Upper lobe of right lung (tissue), 1 donor: ENCODE measurements around the gene TTC1. TPM values are rescaled to one million over a fixed set of nuclear protein-coding genes. Genes with fewer than 3 reads are reported as not detected.

Source experiments
- ATAC-seq: fragments of 200-7000 bp; cut with Tn5 transposase; one replicate; pipeline ENCODE4 v1.9.1; 2020; ENCODE audit warnings: mild to moderate bottlenecking, moderate library complexity
- DNase-seq: peaks from one replicate; pipeline ENCODE4 v3.0.0-alpha.2; 2020
- H3K27ac ChIP-seq: fragments of 200-600 bp; one replicate; pipeline ENCODE4 v1.8.0; 2022
- H3K27me3 ChIP-seq: fragments of 200-600 bp; one replicate; pipeline ENCODE4 v1.8.0; 2022; ENCODE audit warnings: mild to moderate bottlenecking
- H3K36me3 ChIP-seq: fragments of 200-600 bp; one replicate; pipeline ENCODE4 v1.8.0; 2022
- H3K4me1 ChIP-seq: fragments of 200-600 bp; one replicate; pipeline ENCODE4 v1.8.0; 2022
- H3K4me3 ChIP-seq: fragments of 200-600 bp; one replicate; pipeline ENCODE4 v1.8.0; 2022; ENCODE audit warnings: mild to moderate bottlenecking
- H3K9me3 ChIP-seq: fragments of 200-600 bp; one replicate; pipeline ENCODE4 v1.8.0; 2022
- intact Hi-C: fragments of 100-400 bp; cut with DNase I; formaldehyde crosslinking; loops from one replicate; pipeline ENCODE4 v1.11.0; 2022
- total RNA-seq: library from RNA; stranded (reverse); fragmentation: NEBNext Ultra II Directional; extraction: Animal tissue kit (Norgen Biotek cat#: 25700); gene quantifications from one replicate; pipeline ENCODE4 v1.2.1, GENCODE V29; 2021
- TF ChIP-seq, protein P1 (sequence below): fragments of 200-600 bp; IDR thresholded peaks from one replicate; pipeline ENCODE4 v1.8.0; 2022; ENCODE audit warnings: antibody characterized with exemption
- donor health status: DM: no; HTN: yes; CAD: no; lungs with severe emphysema.

TTC1 gene
- total RNA-seq, 1 donor from 2014 or later, result 39.6 TPM

DNA sequence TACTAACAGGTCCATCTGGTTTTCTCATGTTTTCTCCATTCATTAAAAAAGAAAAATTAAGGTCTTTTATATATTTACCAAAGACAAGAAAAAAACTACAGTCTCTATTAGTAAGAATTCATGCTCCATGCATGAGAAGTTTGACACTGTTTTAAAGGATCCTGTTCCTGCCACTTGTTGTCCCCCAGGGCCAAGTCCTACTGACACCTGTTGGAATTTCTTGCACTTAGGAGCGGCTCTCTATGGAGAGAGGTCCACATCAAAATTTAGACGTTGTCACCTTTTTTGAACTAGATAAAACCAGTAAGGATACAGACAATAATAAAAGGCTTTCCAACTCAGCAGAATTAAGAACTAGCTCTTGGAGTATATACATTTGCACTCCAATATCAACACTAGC, 68.1 kb downstream of the TTC1 start:
- intact Hi-C loops, result no loop called here
- no peak overlapping the region for H3K4me3 ChIP-seq
- no peaks in the 10 kb centered on the region for H3K27me3 ChIP-seq
- ATAC-seq, result no peak
- H3K4me1 ChIP-seq, result peaks cover 2% of the 10 kb centered on the region
- no peak for DNase-seq
- TF ChIP-seq, protein P1, sequence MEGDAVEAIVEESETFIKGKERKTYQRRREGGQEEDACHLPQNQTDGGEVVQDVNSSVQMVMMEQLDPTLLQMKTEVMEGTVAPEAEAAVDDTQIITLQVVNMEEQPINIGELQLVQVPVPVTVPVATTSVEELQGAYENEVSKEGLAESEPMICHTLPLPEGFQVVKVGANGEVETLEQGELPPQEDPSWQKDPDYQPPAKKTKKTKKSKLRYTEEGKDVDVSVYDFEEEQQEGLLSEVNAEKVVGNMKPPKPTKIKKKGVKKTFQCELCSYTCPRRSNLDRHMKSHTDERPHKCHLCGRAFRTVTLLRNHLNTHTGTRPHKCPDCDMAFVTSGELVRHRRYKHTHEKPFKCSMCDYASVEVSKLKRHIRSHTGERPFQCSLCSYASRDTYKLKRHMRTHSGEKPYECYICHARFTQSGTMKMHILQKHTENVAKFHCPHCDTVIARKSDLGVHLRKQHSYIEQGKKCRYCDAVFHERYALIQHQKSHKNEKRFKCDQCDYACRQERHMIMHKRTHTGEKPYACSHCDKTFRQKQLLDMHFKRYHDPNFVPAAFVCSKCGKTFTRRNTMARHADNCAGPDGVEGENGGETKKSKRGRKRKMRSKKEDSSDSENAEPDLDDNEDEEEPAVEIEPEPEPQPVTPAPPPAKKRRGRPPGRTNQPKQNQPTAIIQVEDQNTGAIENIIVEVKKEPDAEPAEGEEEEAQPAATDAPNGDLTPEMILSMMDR, result no peak
- peaks cover 15% of the 10 kb centered on the region for H3K36me3 ChIP-seq
- H3K9me3 ChIP-seq, result no peaks in the 10 kb centered on the region
- no peak overlapping the region for H3K27ac ChIP-seq

DNA sequence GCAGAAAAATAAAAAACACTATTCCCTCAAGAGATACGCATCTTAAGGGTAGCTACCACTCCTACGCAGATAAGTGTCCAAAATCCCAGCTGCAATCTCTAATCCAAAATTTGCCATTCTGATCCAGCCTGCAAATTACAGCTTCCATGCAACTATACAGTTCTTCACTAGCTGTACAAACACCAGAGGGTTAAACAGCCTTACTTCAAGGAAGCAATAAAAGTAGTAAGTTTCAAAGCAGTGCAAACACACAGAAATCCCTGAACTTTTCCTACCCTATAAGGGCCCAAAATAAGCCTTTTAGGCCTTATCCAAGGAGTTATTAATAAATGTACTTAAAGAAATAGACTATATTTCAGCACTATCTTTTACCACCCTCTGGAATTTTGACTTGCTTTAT, 70.8 kb downstream of the TTC1 start:
- no peak for DNase-seq
- no peak for ATAC-seq
- Histone ChIP-seq H3K27ac (no peak overlapping the region), H3K36me3 (peaks cover 15% of the 10 kb centered on the region), H3K27me3 (no peaks in the 10 kb centered on the region), H3K9me3 (no peaks in the 10 kb centered on the region), H3K4me3 (no peak overlapping the region), H3K4me1 (peaks cover 4% of the 10 kb centered on the region)
- intact Hi-C loops, result no loop called here
- TF ChIP-seq, protein P1, result no peak

DNA sequence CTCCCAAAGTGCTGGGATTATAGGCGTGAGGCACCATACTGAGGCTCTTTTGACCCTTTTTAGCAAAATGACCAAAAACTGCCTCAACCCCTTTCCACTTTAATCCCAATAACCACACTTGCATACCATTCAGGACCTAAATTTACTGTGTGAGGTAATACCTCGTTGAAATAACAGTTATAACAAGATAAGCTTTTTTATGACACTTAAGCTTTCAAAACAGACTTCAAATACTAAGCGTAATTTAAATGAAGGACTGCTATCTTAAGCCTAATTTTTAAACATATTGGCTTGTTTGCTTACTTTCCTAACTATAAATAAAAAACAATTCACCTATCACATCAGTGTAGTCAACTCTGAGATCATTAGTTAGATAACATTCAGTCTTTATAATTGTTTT, 72.6 kb downstream of the TTC1 start:
- H3K27me3 ChIP-seq, result no peaks in the 10 kb centered on the region
- intact Hi-C loops, result no loop called here
- H3K27ac ChIP-seq, result no peak overlapping the region
- H3K9me3 ChIP-seq, result no peaks in the 10 kb centered on the region
- H3K4me3 ChIP-seq, result no peak overlapping the region
- H3K4me1 ChIP-seq, result peaks cover 4% of the 10 kb centered on the region
- TF ChIP-seq, protein P1, result no peak
- ATAC-seq, result no peak
- no peak for DNase-seq
- H3K36me3 ChIP-seq, result peaks cover 15% of the 10 kb centered on the region

GRCh38 chr5:160082614-160083500, 73.9 kb downstream of the TTC1 start:
- no peak overlapping the region for H3K4me3 ChIP-seq
- H3K9me3 ChIP-seq, result no peaks in the 10 kb centered on the region
- intact Hi-C loops, result no loop called here
- peaks cover 4% of the 10 kb centered on the region for H3K4me1 ChIP-seq
- TF ChIP-seq, protein P1, result no peak
- H3K27me3 ChIP-seq, result no peaks in the 10 kb centered on the region
- no peak overlapping the region for H3K27ac ChIP-seq
- DNase-seq (no peak), ATAC-seq (no peak)
- H3K36me3 ChIP-seq, result peaks cover 3% of the 10 kb centered on the region

GRCh38 chr5:160083501-160083900, 74.6 kb downstream of the TTC1 start:
- Histone ChIP-seq H3K4me1 (peaks cover 4% of the 10 kb centered on the region), H3K4me3 (no peak overlapping the region), H3K27me3 (no peaks in the 10 kb centered on the region), H3K27ac (no peak overlapping the region), H3K36me3 (no peaks in the 10 kb centered on the region), H3K9me3 (no peaks in the 10 kb centered on the region)
- ATAC-seq (no peak), DNase-seq (no peak)
- intact Hi-C loops, result no loop called here
- TF ChIP-seq, protein P1, result no peak
